H9 (cell line): ENCODE data around the gene PPIL6. TPM values are rescaled to one million over a fixed set of nuclear protein-coding genes. Genes with fewer than 3 reads are reported as not detected.

Experiments used
- DNase-seq: peaks from one replicate; pipeline ENCODE4 v3.0.0-alpha.2; 2017
- H2AFZ ChIP-seq: one replicate; pipeline ENCODE4 v1.6.1; 2013; ENCODE audit warnings: mild to moderate bottlenecking, low read length, control low read depth, moderate library complexity
- H2AK5ac ChIP-seq: 2 replicates; pipeline ENCODE4 v1.6.1; 2013; ENCODE audit warnings: low read length, control low read depth, mixed read lengths; ENCODE audit not compliant: insufficient read length
- H2BK120ac ChIP-seq: one replicate; pipeline ENCODE4 v1.6.1; 2013; ENCODE audit warnings: low read depth, mild to moderate bottlenecking, low read length, control low read depth, inconsistent platforms; ENCODE audit not compliant: poor library complexity, severe bottlenecking
- H2BK12ac ChIP-seq: 2 replicates; pipeline ENCODE4 v1.6.1; 2013; ENCODE audit warnings: low read length, control low read depth, mixed read lengths, low read depth; ENCODE audit not compliant: insufficient read length
- H2BK15ac ChIP-seq: 2 replicates; pipeline ENCODE4 v1.6.1; 2013; ENCODE audit warnings: low read depth, low read length, control low read depth
- H2BK20ac ChIP-seq: one replicate; pipeline ENCODE4 v1.6.1; 2013; ENCODE audit warnings: low read depth, mild to moderate bottlenecking, low read length, control low read depth, inconsistent platforms; ENCODE audit not compliant: poor library complexity, severe bottlenecking
- H2BK5ac ChIP-seq: 2 replicates; pipeline ENCODE4 v1.6.1; 2013; ENCODE audit warnings: low read length, control low read depth, mixed read lengths; ENCODE audit not compliant: insufficient read length
- H3K14ac ChIP-seq: 2 replicates; pipeline ENCODE4 v1.6.1; 2013; ENCODE audit warnings: low read length, control low read depth; ENCODE audit not compliant: insufficient read depth
- H3K18ac ChIP-seq: 2 replicates; pipeline ENCODE4 v1.6.1; 2013; ENCODE audit warnings: low read depth, mild to moderate bottlenecking, mixed read lengths, low read length, control low read depth; ENCODE audit not compliant: insufficient read length
- H3K23ac ChIP-seq: 2 replicates; pipeline ENCODE4 v1.6.1; 2013; ENCODE audit warnings: low read length, control low read depth, mixed read lengths, low read depth; ENCODE audit not compliant: insufficient read length
- H3K23me2 ChIP-seq: 2 replicates; pipeline ENCODE4 v1.6.1; 2013; ENCODE audit warnings: low read depth, mild to moderate bottlenecking, mixed read lengths, low read length, control low read depth; ENCODE audit not compliant: insufficient read length, poor library complexity, severe bottlenecking
- H3K27ac ChIP-seq: 2 replicates; pipeline ENCODE4 v1.5.1; 2013; ENCODE audit warnings: low read length, control low read depth, mixed read lengths, low read depth; ENCODE audit not compliant: insufficient read length
- H3K27me3 ChIP-seq: 2 replicates; pipeline ENCODE4 v1.6.1; 2013; ENCODE audit warnings: low read length, control low read depth, inconsistent platforms; ENCODE audit not compliant: insufficient read depth
- H3K4ac ChIP-seq: 2 replicates; pipeline ENCODE4 v1.6.1; 2013; ENCODE audit warnings: low read depth, mild to moderate bottlenecking, control low read depth, inconsistent platforms, low read length, moderate library complexity
- H3K4me1 ChIP-seq: 2 replicates; pipeline ENCODE4 v1.6.1; 2013; ENCODE audit warnings: low read length, control low read depth, inconsistent platforms; ENCODE audit not compliant: insufficient read depth
- H3K4me2 ChIP-seq: 2 replicates; pipeline ENCODE4 v1.6.1; 2013; ENCODE audit warnings: low read length, control low read depth, mixed read lengths; ENCODE audit not compliant: insufficient read length, insufficient read depth
- H3K56ac ChIP-seq: 2 replicates; pipeline ENCODE4 v1.6.1; 2013; ENCODE audit warnings: low read depth, mild to moderate bottlenecking, mixed read lengths, low read length, control low read depth; ENCODE audit not compliant: insufficient read length
- H3K79me1 ChIP-seq: 2 replicates; pipeline ENCODE4 v1.6.1; 2013; ENCODE audit warnings: low read depth, mild to moderate bottlenecking, moderate library complexity, low read length, control low read depth, inconsistent platforms; ENCODE audit not compliant: insufficient read depth, poor library complexity, severe bottlenecking
- H3K79me2 ChIP-seq: 2 replicates; pipeline ENCODE4 v1.6.1; 2013; ENCODE audit warnings: low read length, control low read depth, inconsistent platforms; ENCODE audit not compliant: insufficient read depth
- H3K9ac ChIP-seq: 2 replicates; pipeline ENCODE4 v1.6.1; 2013; ENCODE audit warnings: low read length, control low read depth, mixed read lengths; ENCODE audit not compliant: insufficient read length; ENCODE audit errors: extremely low read depth
- H3K9me3 ChIP-seq: one replicate; pipeline ENCODE4 v1.6.1; 2013; ENCODE audit warnings: low read depth, low read length, inconsistent platforms; ENCODE audit not compliant: control insufficient read depth
- H3T11ph ChIP-seq: one replicate; pipeline ENCODE4 v1.6.1; 2013; ENCODE audit warnings: mild to moderate bottlenecking, low read length, control low read depth, inconsistent platforms
- H4K20me1 ChIP-seq: one replicate; pipeline ENCODE4 v1.6.1; 2013; ENCODE audit not compliant: control insufficient read depth, insufficient read length, insufficient read depth
- H4K5ac ChIP-seq: 2 replicates; pipeline ENCODE4 v1.6.1; 2013; ENCODE audit warnings: low read depth, mild to moderate bottlenecking, mixed read lengths, low read length, control low read depth; ENCODE audit not compliant: insufficient read length
- H4K8ac ChIP-seq: replicated peaks from 2 replicates; pipeline ENCODE4 v1.6.1; 2013; ENCODE audit warnings: low read length, control low read depth, mixed read lengths, low read depth; ENCODE audit not compliant: insufficient read length
- H4K91ac ChIP-seq: 2 replicates; pipeline ENCODE4 v1.6.1; 2013; ENCODE audit warnings: low read depth, mild to moderate bottlenecking, moderate library complexity, mixed read lengths, low read length, control low read depth; ENCODE audit not compliant: insufficient read length
- H3K27ac Mint-ChIP-seq, 3 experiments: 2 replicates in 2 of 3; 3 replicates in 1 of 3; pipeline ENCODE4 v1.8.0; 2020 to 2021; ENCODE audit warnings: mixed read lengths in 3 of 3, mild to moderate bottlenecking in 1 of 3, moderate library complexity in 1 of 3
- H3K27me3 Mint-ChIP-seq: 2 replicates; pipeline ENCODE4 v1.8.0; 2021; ENCODE audit warnings: low read depth, mild to moderate bottlenecking, moderate library complexity, mixed read lengths
- H3K36me3 Mint-ChIP-seq, 3 experiments: 2 replicates in 2 of 3; 3 replicates in 1 of 3; pipeline ENCODE4 v1.8.0; 2020 to 2021; ENCODE audit warnings: low read depth in 3 of 3, mixed read lengths in 3 of 3; ENCODE audit not compliant: insufficient read depth in 1 of 3
- H3K4me1 Mint-ChIP-seq, 2 experiments: 2 replicates each; pipeline ENCODE4 v1.8.0; 2020; ENCODE audit warnings: mixed read lengths in 2 of 2
- H3K4me3 Mint-ChIP-seq, 2 experiments: 2 replicates in 1 of 2; 3 replicates in 1 of 2; pipeline ENCODE4 v1.8.0; 2020 to 2021; ENCODE audit warnings: mild to moderate bottlenecking in 2 of 2, mixed read lengths in 2 of 2, moderate library complexity in 1 of 2
- H3K9me3 Mint-ChIP-seq, 2 experiments: 2 replicates in 1 of 2; 3 replicates in 1 of 2; pipeline ENCODE4 v1.8.0; 2020; ENCODE audit warnings: mild to moderate bottlenecking in 2 of 2, mixed read lengths in 2 of 2, moderate library complexity in 1 of 2
- CTCF ChIP-seq: fragments of 200-600 bp; sonication (generic); conservative IDR thresholded peaks from 3 replicates; pipeline ENCODE4 v1.8.0; 2021; ENCODE audit warnings: antibody characterized with exemption, mild to moderate bottlenecking
- WGBS: extraction: QIAGEN DNeasy Blood & Tissue Kit; methylation state at CpG from one replicate; pipeline ENCODE4 v1.1.7; 2013; ENCODE audit warnings: missing lambda C conversion rate, low lambda C conversion rate, mixed read lengths; ENCODE audit not compliant: insufficient read length; ENCODE audit errors: extremely low coverage; 5-methylcytosine and 5-hydroxymethylcytosine counted together
- total RNA-seq: library from RNA; stranded (reverse); gene quantifications from 2 replicates; pipeline ENCODE4 v1.2.1, GENCODE V29; 2021

The PPIL6 gene
- total RNA-seq, 1 experiment from 2014 or later, result 1.0 TPM

GRCh38 chr6:109456710-109457561, 16.5 kb upstream of the PPIL6 start:
- Histone ChIP-seq H3K4me1 (peaks cover 12% of the 10 kb centered on the region; the same call in 1 of the 2 replicates), H2BK20ac (no peak overlapping the region), H2AFZ (no peak overlapping the region), H3T11ph (no peak overlapping the region), H3K14ac (no peak overlapping the region), H4K8ac (no peak overlapping the region), H3K23ac (no peak overlapping the region), H2BK120ac (no peak overlapping the region), H3K56ac (no peak overlapping the region), H3K4me2 (peak overlapping the region; percentile 90), H3K4ac (no peak overlapping the region), H3K18ac (no peak overlapping the region), H3K27ac (no peak overlapping the region), H2BK5ac (no peak overlapping the region), H2AK5ac (no peak overlapping the region), H4K5ac (no peak overlapping the region), H4K20me1 (no peaks in the 10 kb centered on the region), H3K79me1 (peaks cover 3% of the 10 kb centered on the region), H2BK15ac (no peak overlapping the region), H3K27me3 (no peaks in the 10 kb centered on the region), H3K9me3 (no peaks in the 10 kb centered on the region), H3K79me2 (no peaks in the 10 kb centered on the region), H3K9ac (no peak overlapping the region), H2BK12ac (no peak overlapping the region), H3K23me2 (peaks cover 10% of the 10 kb centered on the region), H4K91ac (no peak overlapping the region)
- no peak for DNase-seq
- Mint-ChIP-seq H3K27ac (peak overlapping the region; percentile 11 to 65 (median 11); a peak in 2 of 7 replicates), H3K4me1 (peaks cover 44 to 47% of the 10 kb centered on the region in 2 experiments), H3K9me3 (no peaks in the 10 kb centered on the region; a peak in 1 of 5 replicates), H3K4me3 (peak overlapping the region; percentile 81 to 92), H3K36me3 (peaks cover 14 to 30% (median 28%) of the 10 kb centered on the region in 3 experiments), H3K27me3 (no peaks in the 10 kb centered on the region)
- WGBS, result no CpG with 5 or more reads among the region's 16 CpGs
- no peak for TF ChIP-seq CTCF
